ENCODE data around the gene BCAR3. TPM values are rescaled to one million over a fixed set of nuclear protein-coding genes. Genes with fewer than 3 reads are reported as not detected.

BCAR3 gene
- total RNA-seq, 1 donor from 2014 or later, result 11.7 TPM

GRCh38 chr1:93537396-93537795 lies 144.2 kb downstream of the BCAR3 start:
- no peak overlapping the region for H3K27ac ChIP-seq
- no peaks in the 10 kb centered on the region for H3K9me3 ChIP-seq (ENCODE audit: low read depth)
- no peak overlapping the region for H3K4me2 ChIP-seq
- no peak for TF ChIP-seq EZH2phosphoT487 (IDR thresholded peaks at IDR 0.05)
- TF ChIP-seq, protein P1, sequence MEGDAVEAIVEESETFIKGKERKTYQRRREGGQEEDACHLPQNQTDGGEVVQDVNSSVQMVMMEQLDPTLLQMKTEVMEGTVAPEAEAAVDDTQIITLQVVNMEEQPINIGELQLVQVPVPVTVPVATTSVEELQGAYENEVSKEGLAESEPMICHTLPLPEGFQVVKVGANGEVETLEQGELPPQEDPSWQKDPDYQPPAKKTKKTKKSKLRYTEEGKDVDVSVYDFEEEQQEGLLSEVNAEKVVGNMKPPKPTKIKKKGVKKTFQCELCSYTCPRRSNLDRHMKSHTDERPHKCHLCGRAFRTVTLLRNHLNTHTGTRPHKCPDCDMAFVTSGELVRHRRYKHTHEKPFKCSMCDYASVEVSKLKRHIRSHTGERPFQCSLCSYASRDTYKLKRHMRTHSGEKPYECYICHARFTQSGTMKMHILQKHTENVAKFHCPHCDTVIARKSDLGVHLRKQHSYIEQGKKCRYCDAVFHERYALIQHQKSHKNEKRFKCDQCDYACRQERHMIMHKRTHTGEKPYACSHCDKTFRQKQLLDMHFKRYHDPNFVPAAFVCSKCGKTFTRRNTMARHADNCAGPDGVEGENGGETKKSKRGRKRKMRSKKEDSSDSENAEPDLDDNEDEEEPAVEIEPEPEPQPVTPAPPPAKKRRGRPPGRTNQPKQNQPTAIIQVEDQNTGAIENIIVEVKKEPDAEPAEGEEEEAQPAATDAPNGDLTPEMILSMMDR (IDR thresholded peaks at IDR 0.05), result no peak
- no peak for TF ChIP-seq EZH2 (IDR thresholded peaks at IDR 0.05)
- H3K4me1 ChIP-seq, result no peaks in the 10 kb centered on the region
- Mint-ChIP-seq H3K9me3 (no peaks in the 10 kb centered on the region), H3K36me3 (peaks cover 16% of the 10 kb centered on the region), H3K4me1 (no peaks in the 10 kb centered on the region), H3K4me3 (no peak overlapping the region), H3K27me3 (ENCODE audit: insufficient read depth, low read depth) (no peaks in the 10 kb centered on the region), H3K27ac (no peak overlapping the region)
- no peaks in the 10 kb centered on the region for H3K27me3 ChIP-seq
- peaks cover 5% of the 10 kb centered on the region for H4K20me1 ChIP-seq (ENCODE audit: low read depth)
- peaks cover 21% of the 10 kb centered on the region for H3K36me3 ChIP-seq
- no peak overlapping the region for H3K9ac ChIP-seq
- no peak overlapping the region for H3K4me3 ChIP-seq
- no peak overlapping the region for H2AFZ ChIP-seq (replicated peaks)
- H3K79me2 ChIP-seq (ENCODE audit: low read depth), result no peaks in the 10 kb centered on the region
- peaks cover 63% of the 10 kb centered on the region for H3F3A ChIP-seq (ENCODE audit: low read depth)
- no peak for DNase-seq (ENCODE audit: low spot score)

GRCh38 chr1:93533677-93534076 lies 148.0 kb downstream of the BCAR3 start:
- Mint-ChIP-seq H3K27me3 (ENCODE audit: insufficient read depth, low read depth) (no peaks in the 10 kb centered on the region), H3K9me3 (no peaks in the 10 kb centered on the region), H3K27ac (no peak overlapping the region), H3K36me3 (peaks cover 27% of the 10 kb centered on the region), H3K4me1 (no peaks in the 10 kb centered on the region), H3K4me3 (no peak overlapping the region)
- H3K4me2 ChIP-seq, result no peak overlapping the region
- H3K27ac ChIP-seq, result no peak overlapping the region
- H3K9me3 ChIP-seq (ENCODE audit: low read depth), result no peaks in the 10 kb centered on the region
- peaks cover under 1% of the 10 kb centered on the region for H3K79me2 ChIP-seq (ENCODE audit: low read depth)
- DNase-seq (ENCODE audit: low spot score), result no peak
- no peak overlapping the region for H2AFZ ChIP-seq (replicated peaks)
- no peaks in the 10 kb centered on the region for H3K27me3 ChIP-seq
- TF ChIP-seq, protein P1 (IDR thresholded peaks at IDR 0.05), result no peak
- TF ChIP-seq EZH2 (IDR thresholded peaks at IDR 0.05) (no peak), EZH2phosphoT487 (IDR thresholded peaks at IDR 0.05) (no peak)
- no peaks in the 10 kb centered on the region for H4K20me1 ChIP-seq (ENCODE audit: low read depth)
- no peaks in the 10 kb centered on the region for H3K4me1 ChIP-seq
- H3F3A ChIP-seq (ENCODE audit: low read depth), result peaks cover 46% of the 10 kb centered on the region
- no peak overlapping the region for H3K9ac ChIP-seq
- peaks cover 52% of the 10 kb centered on the region for H3K36me3 ChIP-seq
- no peak overlapping the region for H3K4me3 ChIP-seq

GRCh38 chr1:93532780-93533378 lies 148.8 kb downstream of the BCAR3 start:
- Histone ChIP-seq H3F3A (ENCODE audit: low read depth) (peaks cover 46% of the 10 kb centered on the region), H4K20me1 (ENCODE audit: low read depth) (peaks cover 3% of the 10 kb centered on the region), H3K4me3 (no peak overlapping the region), H2AFZ (replicated peaks) (no peak overlapping the region), H3K27me3 (no peaks in the 10 kb centered on the region), H3K4me2 (no peak overlapping the region), H3K9me3 (ENCODE audit: low read depth) (no peaks in the 10 kb centered on the region), H3K27ac (no peak overlapping the region), H3K79me2 (ENCODE audit: low read depth) (peaks cover 5% of the 10 kb centered on the region), H3K4me1 (no peaks in the 10 kb centered on the region), H3K36me3 (peaks cover 53% of the 10 kb centered on the region), H3K9ac (no peak overlapping the region)
- H3K36me3 Mint-ChIP-seq, result peaks cover 31% of the 10 kb centered on the region
- H3K4me1 Mint-ChIP-seq, result no peaks in the 10 kb centered on the region
- no peak overlapping the region for H3K4me3 Mint-ChIP-seq
- TF ChIP-seq, protein P1 (IDR thresholded peaks at IDR 0.05), result no peak
- no peak for TF ChIP-seq EZH2phosphoT487 (IDR thresholded peaks at IDR 0.05)
- no peak for TF ChIP-seq EZH2 (IDR thresholded peaks at IDR 0.05)
- H3K27me3 Mint-ChIP-seq (ENCODE audit: insufficient read depth, low read depth), result no peaks in the 10 kb centered on the region
- DNase-seq (ENCODE audit: low spot score), result no peak
- no peak overlapping the region for H3K27ac Mint-ChIP-seq
- no peaks in the 10 kb centered on the region for H3K9me3 Mint-ChIP-seq
